K562 (cell line): Measurements from ENCODE around the gene TFPI. TPM values are rescaled to one million over a fixed set of nuclear protein-coding genes. Genes with fewer than 3 reads are reported as not detected.
A peak's percentile ranks its signal among the peaks of the same experiment; 100 is the strongest.

Experiments used
- ATAC-seq: fragments of 200-7000 bp; cut with Tn5 transposase; 3 replicates; pipeline ENCODE4 v1.9.1; 2020; ENCODE audit warnings: moderate library complexity
- BruUV-seq: library from RNA; stranded (reverse); fragments of 400-500 nt; replicated peaks from 2 replicates; lab custom pipeline; 2021; lab: Mats Ljungman, UMichigan
- CTCF ChIA-PET: fragments of 300-600 bp; formaldehyde crosslinking; extraction: SDS; loops from one replicate; lab custom pipeline; 2021; ENCODE audit warnings: low intra/inter-chr PET ratio; lab: Yijun Ruan, JAX
- POLR2A ChIA-PET: fragments of 300-600, 350-650 bp; sonication (Branson Sonifier 250); formaldehyde crosslinking; extraction: SDS; loops from one replicate; lab custom pipeline; 2021; ENCODE audit warnings: antibody characterized with exemption, inconsistent platforms; lab: Yijun Ruan, JAX
- DNase-seq, 4 experiments: peaks; one replicate each; pipeline versions ENCODE4 v3.0.0 to v3.0.0-alpha.2; 2011 to 2018; ENCODE audit warnings: low spot score in 3 of 4, mixed read lengths in 3 of 4; ENCODE audit errors: extremely low read depth in 1 of 4
- FAIRE-seq: peaks from 2 replicates; lab custom pipeline; 2011; peaks lifted over from hg19 to GRCh38; lab: Jason Lieb, UNC
- H2AFZ ChIP-seq: 2 replicates; pipeline ENCODE4 v1.6.0; 2011; ENCODE audit warnings: low read depth, low read length, control low read depth, inconsistent platforms
- H3K27ac ChIP-seq: fragments of 200-600 bp; 3 replicates; pipeline ENCODE4 v1.8.0; 2011; ENCODE audit warnings: low read depth, mild to moderate bottlenecking, control low read depth, inconsistent platforms, low read length, moderate library complexity, mixed read lengths; ENCODE audit errors: extremely low read depth
- H3K27me3 ChIP-seq, 2 experiments: fragments of 300-600 bp in 1 of 2; 2 replicates in 1 of 2; 3 replicates in 1 of 2; pipeline versions ENCODE4 v1.6.0 to v1.8.0; 2011; ENCODE audit warnings: inconsistent platforms in 2 of 2, low read length in 2 of 2, mild to moderate bottlenecking in 1 of 2, mixed read lengths in 1 of 2, moderate library complexity in 1 of 2; ENCODE audit not compliant: control insufficient read depth in 2 of 2, insufficient read depth in 2 of 2
- H3K36me3 ChIP-seq: fragments of 300-600 bp; 3 replicates; pipeline ENCODE4 v1.8.0; 2011; ENCODE audit warnings: mild to moderate bottlenecking, low read length, inconsistent platforms; ENCODE audit not compliant: control insufficient read depth, insufficient read depth
- H3K4me1 ChIP-seq, 2 experiments: fragments of 200-600 bp in 1 of 2; replicated peaks in 1 of 2; 2 replicates in 1 of 2; 3 replicates in 1 of 2; pipeline versions ENCODE4 v1.5.1 to v1.8.0; 2011; ENCODE audit warnings: inconsistent platforms in 2 of 2, low read length in 2 of 2, mild to moderate bottlenecking in 1 of 2, mixed read lengths in 1 of 2, moderate library complexity in 1 of 2; ENCODE audit not compliant: control insufficient read depth in 2 of 2, insufficient read depth in 2 of 2
- H3K4me2 ChIP-seq: 2 replicates; pipeline ENCODE4 v1.6.1; 2011; ENCODE audit warnings: low read length, control low read depth, inconsistent platforms, mixed read lengths; ENCODE audit not compliant: insufficient read depth
- H3K4me3 ChIP-seq: fragments of 200-600 bp; sonication (generic), shearing (Covaris generic); 2 replicates; pipeline ENCODE4 v1.5.1; 2016; ENCODE audit warnings: control low read depth, inconsistent platforms
- H3K79me2 ChIP-seq: fragments of 200-600 bp; 3 replicates; pipeline ENCODE4 v1.8.0; 2011; ENCODE audit warnings: low read length, inconsistent platforms; ENCODE audit not compliant: control insufficient read depth, insufficient read depth
- H3K9ac ChIP-seq, 2 experiments: 2 replicates each; pipeline versions ENCODE4 v1.6.0 to v1.6.1; 2011; ENCODE audit warnings: low read depth in 2 of 2, low read length in 2 of 2, control low read depth in 1 of 2, inconsistent platforms in 1 of 2, mild to moderate bottlenecking in 1 of 2, mixed read lengths in 1 of 2; ENCODE audit not compliant: insufficient read depth in 1 of 2
- H3K9me1 ChIP-seq: one replicate; pipeline ENCODE4 v1.6.0; 2011; ENCODE audit warnings: inconsistent platforms, mild to moderate bottlenecking, low read length, moderate library complexity; ENCODE audit not compliant: control insufficient read depth, insufficient read depth
- H3K9me3 ChIP-seq: replicated peaks from 2 replicates; pipeline ENCODE4 v1.5.1; 2011; ENCODE audit warnings: low read depth, low read length, inconsistent platforms; ENCODE audit not compliant: control insufficient read depth, insufficient read depth
- H4K20me1 ChIP-seq: replicated peaks from 2 replicates; pipeline ENCODE4 v1.6.1; 2011; ENCODE audit warnings: low read length, inconsistent platforms, mixed read lengths; ENCODE audit not compliant: control insufficient read depth, insufficient read depth
- DPF2 ChIP-seq: fragments of 450-650 bp; IDR thresholded peaks from 2 replicates; pipeline ENCODE4 v1.6.1; 2016
- ETV1 ChIP-seq: fragments of 450-650 bp; conservative IDR thresholded peaks from 2 replicates; pipeline ENCODE4 v1.6.1; 2016; ENCODE audit warnings: missing genetic modification characterization, control low read depth, low read depth, missing compliant biosample characterization
- HDAC1 ChIP-seq, 2 experiments: fragments of 450-650 bp; IDR thresholded peaks; 2 replicates each; pipeline ENCODE4 v1.6.1; 2016 to 2017; ENCODE audit warnings: inconsistent platforms in 1 of 2, mild to moderate bottlenecking in 1 of 2, moderate library complexity in 1 of 2
- HMGN3 ChIP-seq: IDR thresholded peaks from 2 replicates; pipeline ENCODE4 v1.6.1; 2011; ENCODE audit warnings: borderline replicate concordance, low read depth, mild to moderate bottlenecking, mixed read lengths, low read length; ENCODE audit not compliant: insufficient read length; ENCODE audit errors: extremely low read depth
- KLF16 ChIP-seq: IDR thresholded peaks from 2 replicates; pipeline ENCODE4 v1.6.1; 2016; ENCODE audit warnings: antibody characterized with exemption
- MCM2 ChIP-seq: fragments of 450-650 bp; IDR thresholded peaks from 2 replicates; pipeline ENCODE4 v1.6.1; 2017; ENCODE audit warnings: low read depth, mild to moderate bottlenecking
- MEF2D ChIP-seq: conservative IDR thresholded peaks from 2 replicates; pipeline ENCODE4 v1.6.1; 2016; ENCODE audit warnings: low read depth, missing genetic modification characterization, missing compliant biosample characterization
- NFE2 ChIP-seq: IDR thresholded peaks from 2 replicates; pipeline ENCODE4 v1.6.1; 2014; ENCODE audit warnings: antibody characterized with exemption, low read depth
- RAD21 ChIP-seq, 2 experiments: fragments of 250-450 bp in 1 of 2; fragments of 450-650 bp in 1 of 2; sonication (Bioruptor Pico) in 1 of 2; formaldehyde crosslinking in 1 of 2; IDR thresholded peaks in 1 of 2; conservative IDR thresholded peaks in 1 of 2; 2 replicates each; pipeline versions ENCODE4 v1.4.0 to v1.8.0; 2020 to 2022; ENCODE audit warnings: mild to moderate bottlenecking in 2 of 2, moderate library complexity in 1 of 2
- SIRT6 ChIP-seq: IDR thresholded peaks from one replicate; pipeline ENCODE4 v1.6.1; 2012; ENCODE audit warnings: low read depth, mild to moderate bottlenecking, control low read depth, inconsistent platforms, low read length, moderate library complexity
- TAF7 ChIP-seq: fragments of 450-650 bp; IDR thresholded peaks from 2 replicates; pipeline ENCODE4 v1.6.1; 2016; ENCODE audit warnings: missing genetic modification characterization, missing compliant biosample characterization
- TARDBP ChIP-seq: fragments of 450-650 bp; IDR thresholded peaks from 2 replicates; pipeline ENCODE4 v1.6.1; 2016
- ZNF780A ChIP-seq: fragments of 250-450 bp; sonication (Bioruptor Pico); IDR thresholded peaks from 2 replicates; pipeline ENCODE4 v1.5.0; 2021; ENCODE audit warnings: mild to moderate bottlenecking
- WGBS: fragments of 100-300 bp; shearing (Covaris generic); methylation state at CpG from one replicate; pipeline ENCODE4 v1.1.6; 2016; ENCODE audit warnings: low coverage, mixed read lengths; ENCODE audit not compliant: insufficient coverage; ENCODE audit errors: missing lambda C conversion rate; 5-methylcytosine and 5-hydroxymethylcytosine counted together
- in situ Hi-C: fragments of 300-500 bp; cut with MboI; formaldehyde crosslinking; loops from 4 replicates; pipeline ENCODE4 v1.15.0; 2018; ENCODE audit warnings: inconsistent platforms, mixed read lengths
- intact Hi-C: fragments of 100-400 bp; cut with micrococcal nuclease; formaldehyde crosslinking; loops from 2 replicates; pipeline ENCODE4 v1.14.2; 2022
- polyA plus RNA-seq, 8 experiments: library from polyadenylated mRNA; depleted of rRNA in 4 of 8; stranded (reverse) in 5 of 8; unstranded in 3 of 8; fragments of >200 nt; fragmentation: Nextera tagmentation in 2 of 8; fragmentation: Illumina TruSeq in 1 of 8; extraction: Ambion mirVana in 2 of 8; extraction: Trizol in 1 of 8; gene quantifications; 2 replicates each; pipeline versions ENCODE4 v1.2.1 to v1.2.3, GENCODE V29; 2011 to 2014; ENCODE audit warnings: inconsistent platforms in 1 of 8, missing spikeins in 1 of 8
- total RNA-seq, 7 experiments: library from RNA; depleted of rRNA in 6 of 7; stranded (reverse); fragments of >200 nt in 6 of 7; fragmentation: Illumina TruSeq in 2 of 7; extraction: Trizol in 2 of 7; gene quantifications; 2 replicates each; pipeline versions ENCODE4 v1.2.1 to v1.2.3, GENCODE V29; 2011 to 2021; ENCODE audit warnings: low replicate concordance in 1 of 7
- TF ChIP-seq, protein P1 (sequence below): sonication (generic); formaldehyde crosslinking; IDR thresholded peaks from 2 replicates; pipeline ENCODE4 v1.8.1; 2023; ENCODE audit warnings: mild to moderate bottlenecking, missing genetic modification reagents
- TF ChIP-seq, protein P2 (sequence below): fragments of 450-650 bp; IDR thresholded peaks from 2 replicates; pipeline ENCODE4 v1.7.1; 2018; ENCODE audit warnings: mild to moderate bottlenecking, low read depth; ENCODE audit not compliant: partially characterized antibody

Gene TFPI
- total and polyA plus RNA-seq, 9 of the 15 experiments (the other 6 are each of a cell fraction or from before 2014, with no cell fraction given) = 53.5 to 219 (median 100) TPM

DNA sequence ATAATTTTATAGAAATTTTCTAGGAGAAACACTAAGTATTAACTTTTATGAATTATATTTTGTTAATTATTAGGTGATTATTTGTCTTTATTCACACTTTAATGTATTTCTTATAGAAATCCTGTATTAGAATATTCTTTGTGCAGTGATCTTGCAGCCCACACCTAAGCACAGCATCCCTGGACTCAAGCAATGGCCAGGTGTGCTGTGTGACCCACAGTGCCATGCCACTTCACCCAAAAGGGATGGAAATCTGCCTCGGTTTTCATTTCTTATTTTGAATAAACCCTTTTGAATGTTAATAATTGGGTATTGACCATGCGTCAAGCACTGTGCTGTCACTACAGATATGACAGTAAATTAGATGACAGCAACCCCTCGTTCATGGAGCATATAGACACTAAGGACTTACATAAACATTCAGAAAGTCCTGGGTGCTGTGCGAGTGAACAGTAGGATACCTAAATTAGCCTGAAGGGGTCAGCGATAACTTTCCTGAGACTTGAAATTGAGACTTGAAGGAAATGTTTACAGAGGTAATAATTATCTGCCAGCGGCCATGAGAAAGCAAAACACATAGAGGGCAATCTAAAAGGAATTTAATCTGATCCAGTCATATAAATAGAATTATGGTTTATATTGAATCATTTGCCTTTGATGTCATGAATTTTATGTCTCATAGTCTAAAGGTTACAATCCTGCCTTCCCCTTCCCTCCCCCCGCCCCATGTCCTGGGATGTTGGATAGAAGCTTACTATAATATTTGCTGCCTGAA lies 53.5 kb downstream of the TFPI start:
- Histone ChIP-seq H3K4me3 (no peak overlapping the region), H4K20me1 (no peaks in the 10 kb centered on the region), H3K79me2 (no peaks in the 10 kb centered on the region), H3K27ac (no peak overlapping the region), H3K36me3 (peaks cover 34% of the 10 kb centered on the region; the same call in 2 of the 3 replicates), H3K9me1 (no peaks in the 10 kb centered on the region), H3K4me2 (no peak overlapping the region), H3K27me3 (no peaks in the 10 kb centered on the region), H3K9ac (no peak overlapping the region), H2AFZ (no peak overlapping the region), H3K9me3 (no peaks in the 10 kb centered on the region), H3K4me1 (peaks cover 0 to 12% of the 10 kb centered on the region in 2 experiments; a peak in 3 of 5 replicates)
- FAIRE-seq (no peak), DNase-seq (peak; percentile 13 to 59 (median 30)), ATAC-seq (peak; percentile 81)
- ChIA-PET POLR2A (interaction anchor here (1.0 kb wide), 1 partner anchor 74 kb away, joined by 4 read pairs; no protein-coding TSS in a partner anchor), CTCF (interaction anchor here (0.6 to 9.7 kb wide), 7 partner anchors 10 to 1571 kb away, joined by 3 to 320 read pairs (median 3); no protein-coding TSS in a partner anchor)
- WGBS = 55% methylated on average over 7 of the region's 7 CpGs
- no TSS peak for BruUV-seq
- in situ Hi-C loops (loop anchor here (5.0 to 25.0 kb wide), 2 partner anchors 82 to 1912 kb away; no protein-coding TSS in a partner anchor), intact Hi-C loops (loop anchor here (1.0 to 10.0 kb wide), 6 partner anchors 80 to 1012 kb away; no protein-coding TSS in a partner anchor)
- no peak for TF ChIP-seq SIRT6
- no peak for TF ChIP-seq MEF2D (tag)
- TF ChIP-seq, protein P1, sequence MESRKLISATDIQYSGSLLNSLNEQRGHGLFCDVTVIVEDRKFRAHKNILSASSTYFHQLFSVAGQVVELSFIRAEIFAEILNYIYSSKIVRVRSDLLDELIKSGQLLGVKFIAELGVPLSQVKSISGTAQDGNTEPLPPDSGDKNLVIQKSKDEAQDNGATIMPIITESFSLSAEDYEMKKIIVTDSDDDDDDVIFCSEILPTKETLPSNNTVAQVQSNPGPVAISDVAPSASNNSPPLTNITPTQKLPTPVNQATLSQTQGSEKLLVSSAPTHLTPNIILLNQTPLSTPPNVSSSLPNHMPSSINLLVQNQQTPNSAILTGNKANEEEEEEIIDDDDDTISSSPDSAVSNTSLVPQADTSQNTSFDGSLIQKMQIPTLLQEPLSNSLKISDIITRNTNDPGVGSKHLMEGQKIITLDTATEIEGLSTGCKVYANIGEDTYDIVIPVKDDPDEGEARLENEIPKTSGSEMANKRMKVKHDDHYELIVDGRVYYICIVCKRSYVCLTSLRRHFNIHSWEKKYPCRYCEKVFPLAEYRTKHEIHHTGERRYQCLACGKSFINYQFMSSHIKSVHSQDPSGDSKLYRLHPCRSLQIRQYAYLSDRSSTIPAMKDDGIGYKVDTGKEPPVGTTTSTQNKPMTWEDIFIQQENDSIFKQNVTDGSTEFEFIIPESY (CRISPR knock-in tag) = no peak
- TF ChIP-seq, protein P2, sequence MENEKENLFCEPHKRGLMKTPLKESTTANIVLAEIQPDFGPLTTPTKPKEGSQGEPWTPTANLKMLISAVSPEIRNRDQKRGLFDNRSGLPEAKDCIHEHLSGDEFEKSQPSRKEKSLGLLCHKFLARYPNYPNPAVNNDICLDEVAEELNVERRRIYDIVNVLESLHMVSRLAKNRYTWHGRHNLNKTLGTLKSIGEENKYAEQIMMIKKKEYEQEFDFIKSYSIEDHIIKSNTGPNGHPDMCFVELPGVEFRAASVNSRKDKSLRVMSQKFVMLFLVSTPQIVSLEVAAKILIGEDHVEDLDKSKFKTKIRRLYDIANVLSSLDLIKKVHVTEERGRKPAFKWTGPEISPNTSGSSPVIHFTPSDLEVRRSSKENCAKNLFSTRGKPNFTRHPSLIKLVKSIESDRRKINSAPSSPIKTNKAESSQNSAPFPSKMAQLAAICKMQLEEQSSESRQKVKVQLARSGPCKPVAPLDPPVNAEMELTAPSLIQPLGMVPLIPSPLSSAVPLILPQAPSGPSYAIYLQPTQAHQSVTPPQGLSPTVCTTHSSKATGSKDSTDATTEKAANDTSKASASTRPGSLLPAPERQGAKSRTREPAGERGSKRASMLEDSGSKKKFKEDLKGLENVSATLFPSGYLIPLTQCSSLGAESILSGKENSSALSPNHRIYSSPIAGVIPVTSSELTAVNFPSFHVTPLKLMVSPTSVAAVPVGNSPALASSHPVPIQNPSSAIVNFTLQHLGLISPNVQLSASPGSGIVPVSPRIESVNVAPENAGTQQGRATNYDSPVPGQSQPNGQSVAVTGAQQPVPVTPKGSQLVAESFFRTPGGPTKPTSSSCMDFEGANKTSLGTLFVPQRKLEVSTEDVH = no peak
- TF ChIP-seq ETV1 = no peak
- TF ChIP-seq HDAC1 (IDR thresholded peaks at IDR 0.05) = no peak
- TF ChIP-seq MCM2 = no peak
- no peak for TF ChIP-seq TARDBP
- TF ChIP-seq DPF2 = no peak
- TF ChIP-seq NFE2 = peak; percentile 13; the same call in 1 of the 2 replicates
- TF ChIP-seq RAD21 (CRISPR knock-in tag; conservative IDR thresholded peaks at IDR 0.05 in 1 of 2, IDR thresholded peaks at IDR 0.05 in 1 of 2) = peak; percentile 46 to 71
- no peak for TF ChIP-seq ZNF780A (CRISPR knock-in tag)
- TF ChIP-seq HMGN3 = no peak
- TF ChIP-seq KLF16 = 0 out of 2 replicates have a peak, but pooled peaks have one; percentile 2
- no peak for TF ChIP-seq TAF7 (tag)
